Heart left ventricle (tissue), 16 donors: ENCODE data around the gene GPD1. TPM values are rescaled to one million over a fixed set of nuclear protein-coding genes. Genes with fewer than 3 reads are reported as not detected.

ENCODE experiments used
- ATAC-seq, 4 donors: fragments of 200-7000 bp; cut with Tn5 transposase; one replicate each; pipeline ENCODE4 v1.9.1; 2020 to 2022; ENCODE audit warnings: moderate library complexity in 4 of 4, mild to moderate bottlenecking in 3 of 4, moderate number of reproducible peaks in 1 of 4
- DNase-seq, 5 donors: peaks; one replicate each; pipeline ENCODE4 v3.0.0-alpha.2; 2020
- H3K27ac ChIP-seq, 12 donors: fragments of 200-600 bp; sonication (generic) in 4 of 12; one replicate each; pipeline versions ENCODE4 v1.5.0 to v1.8.0; 2016 to 2022; ENCODE audit warnings: mild to moderate bottlenecking in 2 of 12
- H3K27me3 ChIP-seq, 9 donors: fragments of 200-600 bp; sonication (generic) in 2 of 9; one replicate each; pipeline versions ENCODE4 v1.5.1 to v1.8.0; 2016 to 2022; ENCODE audit warnings: mild to moderate bottlenecking in 3 of 9
- H3K36me3 ChIP-seq, 9 donors: fragments of 200-600 bp; sonication (generic) in 2 of 9; one replicate each; pipeline versions ENCODE4 v1.5.0 to v1.8.0; 2018 to 2022; ENCODE audit warnings: mild to moderate bottlenecking in 2 of 9
- H3K4me1 ChIP-seq, 12 donors: fragments of 200-600 bp; sonication (generic) in 4 of 12; one replicate each; pipeline versions ENCODE4 v1.5.0 to v1.8.0; 2016 to 2022; ENCODE audit warnings: mild to moderate bottlenecking in 3 of 12
- H3K4me3 ChIP-seq, 12 donors: fragments of 200-600 bp; sonication (generic) in 4 of 12; one replicate each; pipeline versions ENCODE4 v1.5.0 to v1.8.0; 2017 to 2022; ENCODE audit warnings: mild to moderate bottlenecking in 9 of 12, moderate library complexity in 4 of 12
- H3K9me3 ChIP-seq, 12 donors: fragments of 200-600 bp; sonication (generic) in 4 of 12; one replicate each; pipeline versions ENCODE4 v1.5.0 to v1.8.0; 2016 to 2022; ENCODE audit warnings: mild to moderate bottlenecking in 1 of 12
- CTCF ChIP-seq, 12 donors: fragments of 200-600 bp; sonication (generic) in 4 of 12; IDR thresholded peaks; one replicate each; pipeline versions ENCODE4 v1.5.0 to v1.8.0; 2018 to 2022; ENCODE audit warnings: antibody characterized with exemption in 12 of 12, mild to moderate bottlenecking in 5 of 12
- POLR2A ChIP-seq, 2 donors: fragments of 450-650 bp; IDR thresholded peaks; one replicate each; pipeline ENCODE4 v1.6.1; 2017; ENCODE audit warnings: antibody characterized with exemption in 2 of 2, mild to moderate bottlenecking in 2 of 2, moderate library complexity in 2 of 2
- WGBS, 4 donors: extraction: QIAGEN DNeasy Blood & Tissue Kit in 2 of 4; methylation state at CpG; one replicate each; pipeline versions ENCODE4 v1.1.5 to v1.1.7; 2013 to 2018; 5-methylcytosine and 5-hydroxymethylcytosine counted together
- intact Hi-C, 10 donors: fragments of 100-400 bp; cut with DNase I; formaldehyde crosslinking; loops; one replicate each; pipeline versions ENCODE4 v1.11.1 to v1.14.2; 2022
- polyA plus RNA-seq, 2 donors: library from polyadenylated mRNA; stranded (reverse); fragments of 200-250 nt; gene quantifications; one replicate each; pipeline ENCODE4 v1.2.3, GENCODE V29; 2013
- total RNA-seq, 9 donors: library from RNA; depleted of rRNA in 2 of 9; stranded (reverse); fragments of >200 nt in 2 of 9; fragmentation: NEBNext Ultra II Directional in 3 of 9; extraction: Animal tissue kit (Norgen Biotek cat#: 25700) in 3 of 9; gene quantifications; one replicate each; pipeline versions ENCODE4 v1.1.0 to v1.2.4, GENCODE V29; 2016 to 2023
- donor health status: ischemic (EF 13 %, LVEDD 7.1; RV severe dilation, severe dysfunction).
- donor health status: healthy with polysubstance abuse.
- donor health status: DM: no; HTN: yes; CAD: no.
- donor health status: DM: no; HTN: no; CAD: no.
- donor health status: ischemic (EF 25% LVEDD 6.9; RV normal size, moderate dysfunction).
- donor health status: ischemic (EF 25% LVEDD 5.7; RV mildly dilated, moderate dysfunction).
- donor health status: healthy.
- donor health status: DM: yes; HTN: yes; CAD: no.
- donor health status: ischemic (EF 35%, LVEDD 5.7; RV mildly dilated, moderate dysfunction).
- donor health status: nonischemic (EF 11% LVEDD 7.7; RV severe dilation, severe dysfunction).
- donor health status: DM: yes; HTN: yes; CAD: no.
- donor health status: PGD.
- donor health status: ischemic (EF 29% LVEDD 5.4; RV normal size, mild dysfunction).
- donor health status: nonischemic (EF 23%, LVEDD 6.1; RV moderate dilation, normal function).

Gene GPD1
- total and polyA plus RNA-seq, 11 donors: 7.4 to 75.8 (median 10.0) TPM

GRCh38 chr12:50069539-50069938, 34.3 kb upstream of the GPD1 start:
- no peaks in the 10 kb centered on the region for H3K9me3 ChIP-seq
- no peak for TF ChIP-seq POLR2A (IDR thresholded peaks at IDR 0.05)
- no peak for TF ChIP-seq CTCF (IDR thresholded peaks at IDR 0.05)
- ATAC-seq (no peak), DNase-seq (no peak)
- 95 to 98% (median 98%) methylated on average over 3 of the region's 3 CpGs for WGBS, 4 donors
- no peaks in the 10 kb centered on the region for H3K27me3 ChIP-seq
- intact Hi-C loops: loop anchor here in 2 of 10 donors (1.0 to 10.0 kb wide), 2 partner anchors 101 to 305 kb away; no protein-coding TSS in a partner anchor
- no peak overlapping the region for H3K27ac ChIP-seq
- no peaks in the 10 kb centered on the region for H3K36me3 ChIP-seq
- H3K4me3 ChIP-seq: no peak overlapping the region
- H3K4me1 ChIP-seq: peaks cover 0 to 13% (median 2%) of the 10 kb centered on the region in 12 donors

- Histone ChIP-seq H3K9me3 (no peaks in the 10 kb centered on the region), H3K27me3 (no peaks in the 10 kb centered on the region), H3K36me3 (no peaks in the 10 kb centered on the region), H3K27ac (peak overlapping the region in 3 of 12 donors; percentile 8 to 39 (median 14)), H3K4me3 (no peak overlapping the region), H3K4me1 (peaks cover 0 to 15% (median 3%) of the 10 kb centered on the region in 12 donors)
- ATAC-seq (peak; percentile 66 to 80 (median 76)), DNase-seq (peak; percentile 81 to 85 (median 82))
- intact Hi-C loops: loop anchor here (1.0 to 10.0 kb wide), 9 partner anchors 31 to 334 kb away; partner anchors contain the start of gene LARP4 (in 1 of the 10)
- 42 to 52% (median 47%) methylated on average over 8 to 9 of the region's 9 CpGs for WGBS, 4 donors
- TF ChIP-seq CTCF (IDR thresholded peaks at IDR 0.05) (peak; percentile 90 to 96 (median 93)), POLR2A (IDR thresholded peaks at IDR 0.05) (no peak)
Observed at GRCh38 chr12:50070314-50071060, 33.3 kb upstream of the GPD1 start.

GRCh38 chr12:50072198-50072907, 31.5 kb upstream of the GPD1 start:
- WGBS, 4 donors: 73 to 78% (median 76%) methylated on average over 10 of the region's 10 CpGs
- intact Hi-C loops: loop anchor here in 9 of 10 donors (5.0 to 10.0 kb wide), 7 partner anchors 35 to 332 kb away; partner anchors contain the start of gene LARP4 (in 1 of the 9)
- no peaks in the 10 kb centered on the region for H3K27me3 ChIP-seq

More at GRCh38 chr12:50072198-50072907, 31.5 kb upstream of the GPD1 start:
- H3K4me3 ChIP-seq: no peak overlapping the region
- DNase-seq (no peak), ATAC-seq (no peak)
- no peak for TF ChIP-seq POLR2A (IDR thresholded peaks at IDR 0.05)
- no peak for TF ChIP-seq CTCF (IDR thresholded peaks at IDR 0.05)
- H3K9me3 ChIP-seq: no peaks in the 10 kb centered on the region
- no peak overlapping the region for H3K27ac ChIP-seq
- peaks cover 0 to 13% (median 3%) of the 10 kb centered on the region in 12 donors for H3K4me1 ChIP-seq
- H3K36me3 ChIP-seq: no peaks in the 10 kb centered on the region
